Fibroblast of villous mesenchyme (primary cell): ENCODE results near the gene ITPRID2. TPM values are rescaled to one million over a fixed set of nuclear protein-coding genes. Genes with fewer than 3 reads are reported as not detected.

Experiments used
- DNase-seq: peaks from one replicate; pipeline ENCODE4 v3.0.0-alpha.2; 2010; ENCODE audit warnings: low read depth
- H3K4me3 ChIP-seq: 2 replicates; pipeline ENCODE4 v1.5.1; 2011; ENCODE audit warnings: low read depth, mild to moderate bottlenecking, low read length
- CTCF ChIP-seq: IDR thresholded peaks from 2 replicates; pipeline ENCODE4 v1.5.1; 2012; ENCODE audit warnings: low read depth, mild to moderate bottlenecking, low read length; ENCODE audit not compliant: insufficient read depth
- total RNA-seq: library from RNA; depleted of rRNA; stranded (reverse); fragments of >200 nt; gene quantifications from 2 replicates; pipeline ENCODE4 v1.2.3, GENCODE V29; 2012

The ITPRID2 gene
- total RNA-seq, 1 donor: 301 TPM

- no peak for DNase-seq
- no peak for TF ChIP-seq CTCF
- no peak overlapping the region for H3K4me3 ChIP-seq
Observed at GRCh38 chr2:181849601-181850000, 41.9 kb upstream of the ITPRID2 start.

- no peak for DNase-seq
- H3K4me3 ChIP-seq: no peak overlapping the region
- TF ChIP-seq CTCF: no peak
Observed at GRCh38 chr2:181850936-181851560, 40.5 kb upstream of the ITPRID2 start.

- H3K4me3 ChIP-seq: no peak overlapping the region
- no peak for TF ChIP-seq CTCF
- no peak for DNase-seq
Observed at GRCh38 chr2:181851726-181852125, 39.8 kb upstream of the ITPRID2 start.

GRCh38 chr2:181853696-181854095, 37.8 kb upstream of the ITPRID2 start:
- no peak overlapping the region for H3K4me3 ChIP-seq
- TF ChIP-seq CTCF: no peak
- no peak for DNase-seq

GRCh38 chr2:181857483-181857882, 34.0 kb upstream of the ITPRID2 start:
- H3K4me3 ChIP-seq: no peak overlapping the region
- DNase-seq: peak; percentile 12
- TF ChIP-seq CTCF: no peak

GRCh38 chr2:181858600-181858999, 32.9 kb upstream of the ITPRID2 start:
- no peak for TF ChIP-seq CTCF
- no peak for DNase-seq
- H3K4me3 ChIP-seq: no peak overlapping the region

- H3K4me3 ChIP-seq: no peak overlapping the region
- DNase-seq: no peak
Observed at GRCh38 chr2:181859123-181859522, 32.4 kb upstream of the ITPRID2 start.

More at GRCh38 chr2:181859123-181859522, 32.4 kb upstream of the ITPRID2 start:
- TF ChIP-seq CTCF: no peak
